NCI-H1694 (cell line): ENCODE data around the gene CDYL2.

Source experiments
- DNase-seq: peaks from one replicate; lab custom pipeline; 2025; lab: John Stamatoyannopoulos, UW

The CDYL2 gene

GRCh38 chr16:80622007-80622406 is 182.4 kb downstream of the CDYL2 start:
- DNase-seq, result no peak

DNA sequence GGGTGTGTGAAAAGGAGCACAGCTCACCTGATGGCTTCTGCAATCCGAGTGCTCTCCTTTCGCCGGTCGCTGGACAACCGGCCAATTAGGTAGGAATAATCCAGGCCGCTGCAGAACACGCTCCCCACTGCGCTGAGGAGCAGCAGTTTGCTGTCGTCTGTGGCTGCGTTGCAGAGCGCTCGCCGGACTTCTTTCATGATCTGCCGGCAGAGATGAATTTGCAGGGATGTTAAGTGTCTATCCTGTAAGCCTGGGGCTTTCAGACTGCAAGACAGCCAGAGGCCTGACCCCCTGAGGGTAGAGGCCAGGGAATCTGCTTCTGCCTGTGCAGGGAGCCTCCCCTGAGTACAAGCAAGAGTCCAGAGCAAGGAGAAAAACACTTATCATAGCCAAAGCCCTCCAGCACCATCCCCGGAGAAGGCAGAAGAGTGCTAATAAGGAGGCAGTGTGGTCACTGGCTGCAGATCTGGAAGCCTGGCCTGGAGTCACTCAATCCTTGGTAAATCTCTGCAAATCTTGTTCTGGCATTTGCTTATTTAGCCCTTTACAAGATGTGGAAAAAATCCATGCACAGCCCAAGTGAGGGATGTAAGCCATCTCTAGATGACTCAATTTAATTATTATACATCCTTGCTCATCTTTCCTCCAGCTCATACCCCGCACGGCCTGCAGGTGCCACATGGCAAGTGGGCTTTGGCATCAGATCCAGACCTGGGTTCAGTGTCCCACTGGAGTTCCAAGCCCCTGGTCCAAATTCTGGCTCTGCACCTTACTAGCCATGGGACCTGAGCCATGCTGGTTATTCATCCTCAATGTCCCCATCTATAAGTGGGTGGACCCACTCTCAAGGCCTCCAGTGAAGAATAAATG is 183.4 kb downstream of the CDYL2 start:
- DNase-seq, result no peak

DNA sequence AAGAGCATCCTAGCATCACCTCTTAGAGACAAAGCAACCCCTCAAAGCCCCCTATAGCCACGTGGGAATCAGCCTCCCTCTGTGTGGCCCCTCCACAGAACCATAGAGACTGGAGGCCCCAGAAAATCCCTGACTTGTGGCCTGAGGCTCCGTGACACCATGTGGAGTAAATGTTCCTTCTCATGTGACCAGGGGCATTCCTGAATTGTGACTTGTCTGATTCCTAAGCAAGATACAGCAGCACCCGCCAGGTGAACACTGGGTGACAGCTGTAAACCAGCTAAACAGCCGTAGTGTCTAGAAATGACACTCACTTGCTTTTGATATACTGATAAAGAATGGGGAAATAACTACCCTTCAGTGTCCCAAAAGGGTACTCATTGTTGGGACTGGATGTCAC is 184.6 kb downstream of the CDYL2 start:
- no peak for DNase-seq

- DNase-seq, result no peak
Observed at GRCh38 chr16:80618862-80619648, 185.3 kb downstream of the CDYL2 start.

DNA sequence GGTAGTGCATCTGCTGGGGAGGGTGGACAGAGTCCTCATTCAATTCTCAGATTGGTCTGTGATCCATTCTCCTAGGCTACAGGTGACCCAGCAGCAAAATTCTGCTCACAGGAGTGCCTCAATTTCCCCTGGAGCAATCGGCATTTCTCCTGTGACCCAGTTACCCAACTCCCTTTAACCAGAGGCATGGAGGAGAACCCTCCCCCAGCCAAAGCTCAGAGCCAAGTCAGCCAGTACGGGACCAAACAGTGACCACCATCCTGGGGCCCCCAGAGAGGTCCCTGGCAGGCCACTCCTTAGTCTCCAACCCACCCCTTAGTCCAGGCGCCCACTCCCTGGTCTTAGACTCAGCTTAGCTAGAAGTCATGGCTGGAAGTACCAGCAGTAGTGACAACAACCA is 188.0 kb downstream of the CDYL2 start:
- DNase-seq, result no peak

- DNase-seq, result no peak
Observed at GRCh38 chr16:80615735-80616134, 188.7 kb downstream of the CDYL2 start.

GRCh38 chr16:80614908-80615671 is 189.3 kb downstream of the CDYL2 start:
- DNase-seq, result no peak

GRCh38 chr16:80612461-80613017 is 191.9 kb downstream of the CDYL2 start:
- no peak for DNase-seq

- DNase-seq, result no peak
Observed at GRCh38 chr16:80611930-80612327, 192.5 kb downstream of the CDYL2 start.

GRCh38 chr16:80611171-80611929 is 193.0 kb downstream of the CDYL2 start:
- no peak for DNase-seq

GRCh38 chr16:80610481-80611156 is 193.8 kb downstream of the CDYL2 start:
- DNase-seq, result no peak

DNA sequence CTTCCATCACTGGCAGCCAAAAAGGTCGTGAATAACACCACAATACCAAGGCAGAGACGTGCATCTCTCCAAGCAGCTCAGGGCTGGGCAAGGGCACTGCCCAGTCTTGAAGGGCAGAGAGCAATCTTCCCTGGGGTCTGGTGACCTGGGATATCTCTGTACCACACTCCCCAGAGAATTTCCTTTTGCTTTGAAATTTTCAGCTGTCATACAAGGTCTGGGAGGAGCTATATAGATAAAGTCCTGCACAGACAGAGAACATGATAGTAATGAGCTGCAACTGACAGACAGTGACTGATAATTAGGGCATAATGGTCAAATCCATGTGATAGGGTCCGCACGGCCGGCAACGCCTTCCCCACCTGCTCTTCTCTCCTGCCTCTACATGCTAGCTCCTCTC is 195.5 kb downstream of the CDYL2 start:
- DNase-seq, result no peak

GRCh38 chr16:80607204-80607603 is 197.2 kb downstream of the CDYL2 start:
- DNase-seq, result no peak

DNA sequence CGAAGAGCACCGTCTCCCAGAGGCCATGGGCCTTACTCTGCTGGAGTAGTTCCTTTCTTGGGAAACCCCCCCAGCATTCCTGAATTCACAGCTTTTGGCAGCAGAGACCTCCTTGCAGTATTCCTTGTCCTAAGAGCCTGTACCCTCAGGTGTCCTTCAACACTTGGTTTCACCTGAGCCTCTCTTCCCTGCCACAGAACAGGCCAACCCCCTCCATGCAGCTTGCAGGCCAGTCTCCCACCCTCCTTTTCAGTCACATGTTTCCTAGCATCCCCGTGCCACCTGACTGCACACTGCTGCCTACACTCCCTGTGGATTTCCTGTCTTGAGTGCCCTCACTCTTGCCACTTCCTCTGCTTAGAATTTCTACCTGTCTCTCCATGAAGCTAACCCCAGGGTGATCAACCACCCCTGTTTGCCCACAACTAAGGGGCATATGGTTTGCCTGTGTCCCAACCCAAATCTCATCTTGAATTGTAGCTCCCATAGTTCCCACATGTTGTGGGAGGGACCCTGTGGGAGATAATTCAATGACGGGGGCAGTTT is 198.1 kb downstream of the CDYL2 start:
- no peak for DNase-seq

DNA sequence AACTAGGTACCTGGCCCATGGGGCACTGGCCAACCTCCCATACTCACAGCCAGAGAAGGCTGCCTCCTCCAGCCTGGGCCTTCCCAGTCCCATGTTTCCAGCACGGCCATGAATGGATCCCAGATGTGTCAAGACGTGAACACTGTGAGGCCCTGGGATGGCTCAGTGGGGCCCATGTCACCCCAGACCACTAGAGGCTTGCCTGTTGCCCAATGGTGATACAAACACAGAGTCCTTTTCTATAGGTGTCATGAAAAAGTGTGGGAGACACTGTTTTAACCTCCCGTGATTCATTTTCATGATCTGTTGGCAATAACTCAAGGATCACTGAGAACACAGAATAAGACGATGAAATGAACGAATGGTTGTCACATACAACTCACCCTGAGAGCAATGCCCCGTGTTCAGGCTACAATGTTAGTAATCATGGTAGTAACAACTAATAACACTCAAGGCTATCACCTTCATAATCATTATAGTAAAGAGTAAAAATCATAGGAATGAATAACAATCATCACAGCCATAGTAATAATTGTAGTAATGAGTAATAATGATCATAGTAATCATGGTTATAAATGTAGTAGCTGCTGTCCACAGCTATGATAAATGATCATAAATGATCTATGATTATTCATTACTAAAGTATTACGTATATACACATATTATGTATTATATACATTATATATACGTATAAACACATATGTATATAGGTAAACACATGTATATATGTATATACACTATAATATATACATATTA is 199.6 kb downstream of the CDYL2 start:
- DNase-seq, result no peak

DNA sequence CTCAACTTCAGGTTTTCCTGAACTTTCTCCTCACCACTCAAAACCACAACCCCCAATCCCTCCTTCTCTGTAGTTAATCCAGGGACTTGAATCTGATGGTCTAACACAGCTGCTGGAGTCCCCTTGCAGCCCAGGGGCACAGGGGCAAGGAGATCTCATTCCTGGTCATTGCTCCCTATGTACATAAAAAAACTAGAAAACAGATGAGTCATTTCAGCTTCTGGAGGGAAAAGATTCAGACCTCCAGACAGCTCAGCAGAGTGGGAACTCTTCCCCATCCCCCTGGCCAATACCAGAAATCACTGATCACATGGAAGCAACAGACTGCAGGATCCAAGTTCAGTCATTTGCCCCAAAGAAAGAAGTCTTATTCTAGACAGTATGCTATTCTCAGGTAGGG is 201.5 kb downstream of the CDYL2 start:
- DNase-seq, result no peak

DNA sequence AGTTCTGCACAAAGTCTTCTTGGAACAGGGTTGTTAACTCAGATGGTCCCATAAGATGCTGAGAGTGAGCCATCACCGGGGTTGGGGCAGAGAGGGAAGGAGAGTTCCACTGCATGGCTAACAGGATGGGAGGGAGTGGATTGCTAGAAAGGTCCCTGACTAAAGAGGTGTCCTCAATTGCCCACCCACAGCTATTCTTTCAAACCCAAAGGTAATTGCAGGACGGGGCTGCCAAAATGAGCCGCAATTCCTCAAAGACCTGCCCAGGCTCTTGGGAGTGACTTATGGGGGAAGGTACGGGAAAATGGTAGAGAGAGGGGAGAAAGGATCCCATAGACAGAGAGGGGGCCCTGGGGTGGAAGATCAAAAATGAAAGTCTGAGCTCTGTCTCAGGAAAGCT is 203.2 kb downstream of the CDYL2 start:
- DNase-seq, result no peak

DNA sequence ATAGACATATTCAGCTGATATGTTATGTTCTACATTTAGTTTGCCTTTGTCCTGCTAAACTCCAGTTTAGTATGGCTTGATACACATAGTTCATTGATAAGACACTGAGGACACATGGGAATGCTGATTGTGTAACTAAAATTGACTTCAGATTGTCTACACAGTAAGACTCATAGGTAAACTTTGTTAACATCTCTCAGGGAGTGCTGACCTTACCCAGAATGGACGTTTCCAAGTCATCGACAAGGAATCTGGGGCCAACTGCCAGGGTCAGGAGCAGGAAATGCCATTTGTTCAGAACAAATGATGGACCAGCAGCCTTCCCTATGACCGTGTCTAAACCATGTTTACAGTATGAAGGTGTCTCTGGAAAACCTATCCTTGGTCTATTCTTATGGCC is 204.9 kb downstream of the CDYL2 start:
- no peak for DNase-seq

GRCh38 chr16:80596507-80597207 is 207.7 kb downstream of the CDYL2 start:
- DNase-seq, result no peak
